ENCODE data around the gene CCL24.

DNA sequence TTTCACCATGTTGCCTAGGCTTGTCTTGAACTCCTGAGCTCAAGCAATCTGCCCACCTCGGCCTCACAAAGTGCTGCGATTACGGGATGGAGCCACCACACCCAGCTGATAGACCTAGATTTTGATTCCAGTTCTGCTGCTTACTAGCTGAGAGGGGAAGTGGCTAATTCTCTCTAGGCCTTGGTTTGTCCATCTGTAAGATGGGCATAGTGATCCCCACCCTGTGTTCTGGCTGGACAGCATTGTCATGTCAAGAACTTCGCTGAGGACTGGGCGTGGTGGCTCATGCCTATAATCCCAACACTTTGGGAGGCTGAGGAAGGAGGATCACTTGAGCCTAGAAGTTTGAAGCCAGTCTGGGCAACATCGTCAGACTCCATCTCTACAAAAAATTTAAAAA is 17.4 kb upstream of the CCL24 start:
- no peak for TF ChIP-seq GATA2 (IDR thresholded peaks at IDR 0.05; ENCODE audit: low read depth, low read length)
- no peak for TF ChIP-seq GATA3 (IDR thresholded peaks at IDR 0.05; ENCODE audit: low read depth, low read length)

Measured in SH-SY5Y (cell line).